ENCODE results near the gene USP34. TPM values are rescaled to one million over a fixed set of nuclear protein-coding genes. Genes with fewer than 3 reads are reported as not detected.
"Not testable (repeated sequence)": the region's sequence is repeated elsewhere in the genome, so short reads cannot be mapped to it uniquely, and the experiment has no call there.

Gene USP34
- 39.8 TPM for total RNA-seq
- long read RNA-seq, partial matches to known transcripts, result 7 of 11 reads
- long read RNA-seq, other reads (novel, unspliced or antisense), result 4 of 11 reads

GRCh38 chr2:61470965-61471904 is at the start of gene USP34:
Gene USP34 (minus strand): TSS chr2:61471087. CDS start chr2:61470692, 395 bp downstream.
- ATAC-seq, result peak; percentile 97
- intact Hi-C loops (cut with micrococcal nuclease), result no loop called here
- peak; percentile 97 for DNase-seq

- ATAC-seq (no peak), DNase-seq (no peak)
- intact Hi-C loops (cut with micrococcal nuclease), result no loop called here
Measured at GRCh38 chr2:61520261-61520660, 49.4 kb upstream of the USP34 start.

- intact Hi-C loops (cut with micrococcal nuclease), result no loop called here
- ATAC-seq, result no peak
Measured at GRCh38 chr2:61512768-61513398, 42.0 kb upstream of the USP34 start.

GRCh38 chr2:61510674-61511671 is 40.1 kb upstream of the USP34 start:
- intact Hi-C loops (cut with micrococcal nuclease), result no loop called here
- DNase-seq (no peak), ATAC-seq (no peak)

More at GRCh38 chr2:61512768-61513398, 42.0 kb upstream of the USP34 start:
- no peak for DNase-seq

- no peak for ATAC-seq
- DNase-seq, result no peak
- intact Hi-C loops (cut with micrococcal nuclease), result no loop called here
Measured at GRCh38 chr2:61504949-61505348, 34.1 kb upstream of the USP34 start.

- ATAC-seq, result no peak
- DNase-seq, result no peak
- intact Hi-C loops (cut with micrococcal nuclease), result no loop called here
Measured at GRCh38 chr2:61499060-61499459, 28.2 kb upstream of the USP34 start.

- intact Hi-C loops (cut with micrococcal nuclease), result no loop called here
- DNase-seq, result no peak
- no peak for ATAC-seq
Measured at GRCh38 chr2:61493523-61493942, 22.6 kb upstream of the USP34 start.

GRCh38 chr2:61492476-61492875 is 21.6 kb upstream of the USP34 start:
- intact Hi-C loops (cut with micrococcal nuclease), result no loop called here
- no peak for ATAC-seq
- no peak for DNase-seq

- intact Hi-C loops (cut with micrococcal nuclease), result no loop called here
- no peak for ATAC-seq
- no peak for DNase-seq
Measured at GRCh38 chr2:61485281-61485680, 14.4 kb upstream of the USP34 start.

- no peak for ATAC-seq
Measured at GRCh38 chr2:61478086-61478485, 7.2 kb upstream of the USP34 start.

GRCh38 chr2:61476929-61477589 is 6.2 kb upstream of the USP34 start:
- ATAC-seq; intact Hi-C loops (cut with micrococcal nuclease); DNase-seq: not testable (repeated sequence)

More at GRCh38 chr2:61478086-61478485, 7.2 kb upstream of the USP34 start:
- intact Hi-C loops (cut with micrococcal nuclease), result no loop called here
- DNase-seq, result no peak

- ATAC-seq (no peak), DNase-seq (no peak)
- intact Hi-C loops (cut with micrococcal nuclease), result no loop called here
Measured at GRCh38 chr2:61471905-61472805, 1.3 kb upstream of the USP34 start.

- ATAC-seq (peak; percentile 83), DNase-seq (peak; percentile 92)
- intact Hi-C loops (cut with micrococcal nuclease), result no loop called here
Measured at GRCh38 chr2:61470122-61470951, 550 bp downstream of the USP34 start.

- no peak for ATAC-seq
- no peak for DNase-seq
- intact Hi-C loops (cut with micrococcal nuclease), result no loop called here
Measured at GRCh38 chr2:61469424-61470121, 1.3 kb downstream of the USP34 start.

- DNase-seq; intact Hi-C loops (cut with micrococcal nuclease); ATAC-seq: not testable (repeated sequence)
Measured at GRCh38 chr2:61468231-61468630, 2.7 kb downstream of the USP34 start.

- intact Hi-C loops (cut with micrococcal nuclease), result no loop called here
- DNase-seq (no peak), ATAC-seq (no peak)
Measured at GRCh38 chr2:61465045-61465444, 5.8 kb downstream of the USP34 start.

Data from left ventricle myocardium superior (tissue), 1 donor.